Astrocyte of the spinal cord (primary cell): ENCODE data around the gene RFT1.

Experiments used
- DNase-seq: peaks from one replicate; pipeline ENCODE4 v3.0.0; 2011; ENCODE audit warnings: low read depth, low spot score
- H3K4me3 ChIP-seq: 2 replicates; pipeline ENCODE4 v1.5.1; 2011; ENCODE audit warnings: low read depth, mild to moderate bottlenecking, low read length, moderate library complexity
- in situ Hi-C: cut with HindIII; loops from 2 replicates; pipeline ENCODE4 v1.10.0; 2017; ENCODE audit warnings: low sequenced_read_pairs
- TF ChIP-seq, protein P1 (sequence below): IDR thresholded peaks from 2 replicates; pipeline ENCODE4 v1.5.1; 2012; ENCODE audit warnings: low read depth, mild to moderate bottlenecking, low read length, inconsistent platforms

RFT1 gene

DNA sequence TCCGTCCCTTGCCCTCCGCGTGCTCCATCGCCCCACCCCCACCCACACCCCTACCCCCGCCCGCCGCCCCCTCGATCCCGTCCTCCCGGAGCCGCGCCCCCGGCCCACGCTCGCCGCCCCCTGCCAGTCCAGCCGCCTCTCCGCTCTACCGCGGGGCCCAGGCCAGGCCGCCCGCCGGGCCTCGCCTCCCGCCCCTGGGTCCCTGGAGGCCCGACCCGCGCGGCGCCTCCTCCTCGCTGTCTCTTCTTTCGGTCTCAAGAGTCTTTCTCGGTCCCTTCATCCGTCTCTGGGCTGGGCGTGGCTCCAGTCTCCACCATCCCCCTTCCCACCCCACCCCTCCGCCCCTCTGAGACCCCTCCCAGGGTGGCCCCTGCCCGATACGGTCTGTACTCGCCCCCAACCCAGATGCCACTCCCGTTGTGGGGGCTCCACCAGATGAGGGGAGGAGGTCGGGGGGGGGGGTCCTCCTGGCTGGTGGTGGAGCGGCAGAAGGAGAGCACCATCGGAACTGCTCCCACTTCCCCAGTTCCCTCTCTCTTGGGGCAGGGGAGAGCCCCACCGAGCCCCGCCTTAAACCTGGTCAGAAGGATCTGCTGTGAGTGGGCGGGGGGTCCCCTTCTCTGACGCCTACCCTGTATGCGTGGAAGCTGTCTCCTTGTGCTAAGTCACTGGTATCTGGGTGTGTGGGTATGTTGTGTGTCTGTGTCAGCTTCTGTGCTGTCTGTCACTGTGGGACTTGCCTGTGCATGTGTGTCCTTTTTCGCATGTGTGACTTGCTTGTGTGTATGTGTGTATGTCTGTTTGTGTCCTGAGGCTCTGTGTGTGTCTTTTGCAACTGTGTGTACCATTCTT, 31.8 kb upstream of the RFT1 start:
- in situ Hi-C loops: no loop called here
- H3K4me3 ChIP-seq: peak overlapping the region; percentile 80
- TF ChIP-seq, protein P1, sequence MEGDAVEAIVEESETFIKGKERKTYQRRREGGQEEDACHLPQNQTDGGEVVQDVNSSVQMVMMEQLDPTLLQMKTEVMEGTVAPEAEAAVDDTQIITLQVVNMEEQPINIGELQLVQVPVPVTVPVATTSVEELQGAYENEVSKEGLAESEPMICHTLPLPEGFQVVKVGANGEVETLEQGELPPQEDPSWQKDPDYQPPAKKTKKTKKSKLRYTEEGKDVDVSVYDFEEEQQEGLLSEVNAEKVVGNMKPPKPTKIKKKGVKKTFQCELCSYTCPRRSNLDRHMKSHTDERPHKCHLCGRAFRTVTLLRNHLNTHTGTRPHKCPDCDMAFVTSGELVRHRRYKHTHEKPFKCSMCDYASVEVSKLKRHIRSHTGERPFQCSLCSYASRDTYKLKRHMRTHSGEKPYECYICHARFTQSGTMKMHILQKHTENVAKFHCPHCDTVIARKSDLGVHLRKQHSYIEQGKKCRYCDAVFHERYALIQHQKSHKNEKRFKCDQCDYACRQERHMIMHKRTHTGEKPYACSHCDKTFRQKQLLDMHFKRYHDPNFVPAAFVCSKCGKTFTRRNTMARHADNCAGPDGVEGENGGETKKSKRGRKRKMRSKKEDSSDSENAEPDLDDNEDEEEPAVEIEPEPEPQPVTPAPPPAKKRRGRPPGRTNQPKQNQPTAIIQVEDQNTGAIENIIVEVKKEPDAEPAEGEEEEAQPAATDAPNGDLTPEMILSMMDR: no peak
- peak; percentile 11 for DNase-seq

DNA sequence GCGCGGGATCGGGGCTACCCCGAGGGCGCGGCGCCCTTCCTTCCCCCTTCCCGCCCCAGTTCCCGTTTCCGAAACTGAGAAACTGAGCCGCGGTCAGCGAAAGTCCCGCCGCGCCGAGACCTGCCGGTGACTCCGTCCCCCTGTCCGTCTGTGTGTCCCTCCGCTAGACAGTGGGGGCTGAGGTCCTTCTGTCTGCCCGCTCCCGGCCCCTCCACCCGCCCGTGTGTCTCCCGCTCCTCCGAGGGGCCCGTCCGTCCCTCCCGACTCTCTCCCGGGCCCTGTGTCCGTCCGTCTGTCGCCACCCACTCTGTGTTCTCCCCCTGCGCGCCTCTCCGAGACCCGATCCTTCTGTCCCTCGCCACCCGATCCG, 31.2 kb upstream of the RFT1 start:
- TF ChIP-seq, protein P1: no peak
- DNase-seq: no peak
- H3K4me3 ChIP-seq: peak overlapping the region; percentile 80
- in situ Hi-C loops: no loop called here

DNA sequence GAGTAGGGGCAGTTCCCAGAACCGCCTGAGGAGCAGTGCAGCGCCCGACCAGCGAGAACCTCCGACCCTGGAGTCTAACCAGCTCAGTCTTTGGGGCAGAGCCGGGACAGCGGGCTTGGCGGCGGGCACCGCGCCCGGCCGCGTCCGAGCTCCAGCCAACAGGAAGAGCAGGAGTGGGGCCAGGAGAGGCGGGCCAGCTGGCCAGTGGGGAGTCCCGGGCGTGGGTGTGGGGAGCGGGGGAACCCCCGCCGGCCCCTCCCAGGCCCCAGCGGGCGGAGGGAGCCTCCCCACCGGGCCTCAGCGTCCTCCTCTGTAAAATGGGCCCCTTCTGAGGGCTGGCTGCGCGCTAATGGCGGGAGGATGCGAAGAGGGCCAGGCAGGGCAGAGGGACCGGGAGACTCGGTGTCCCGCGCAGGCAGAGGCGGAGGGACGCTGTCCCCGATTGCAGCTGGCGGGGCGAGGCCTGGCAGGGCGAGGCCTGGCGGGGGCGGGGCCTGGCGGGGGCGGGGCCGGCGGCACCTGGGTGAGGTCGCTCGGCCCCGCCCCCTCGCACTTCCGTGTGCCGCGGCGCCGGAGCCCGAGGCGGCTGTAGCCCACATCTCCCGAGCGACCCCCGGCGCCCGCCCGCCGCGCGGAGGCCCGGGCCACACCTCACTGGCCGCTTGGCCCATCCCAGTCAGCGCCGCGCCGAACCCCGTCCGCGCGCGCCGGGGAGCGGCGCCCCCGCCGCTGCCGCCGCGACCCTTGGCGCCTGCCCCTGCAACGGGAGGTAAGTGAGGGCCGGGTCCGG, 30.6 kb upstream of the RFT1 start, which contains the start of gene PRKCD:
Gene PRKCD, plus strand, starts transcription at position 550 of the 790 bp plus-strand sequence. CDS start 17,214 bp downstream, outside the sequence.
- in situ Hi-C loops: no loop called here
- DNase-seq: peak; percentile 86
- peak within 1 kb of the TSS; percentile 80 for H3K4me3 ChIP-seq
- TF ChIP-seq, protein P1: no peak

DNA sequence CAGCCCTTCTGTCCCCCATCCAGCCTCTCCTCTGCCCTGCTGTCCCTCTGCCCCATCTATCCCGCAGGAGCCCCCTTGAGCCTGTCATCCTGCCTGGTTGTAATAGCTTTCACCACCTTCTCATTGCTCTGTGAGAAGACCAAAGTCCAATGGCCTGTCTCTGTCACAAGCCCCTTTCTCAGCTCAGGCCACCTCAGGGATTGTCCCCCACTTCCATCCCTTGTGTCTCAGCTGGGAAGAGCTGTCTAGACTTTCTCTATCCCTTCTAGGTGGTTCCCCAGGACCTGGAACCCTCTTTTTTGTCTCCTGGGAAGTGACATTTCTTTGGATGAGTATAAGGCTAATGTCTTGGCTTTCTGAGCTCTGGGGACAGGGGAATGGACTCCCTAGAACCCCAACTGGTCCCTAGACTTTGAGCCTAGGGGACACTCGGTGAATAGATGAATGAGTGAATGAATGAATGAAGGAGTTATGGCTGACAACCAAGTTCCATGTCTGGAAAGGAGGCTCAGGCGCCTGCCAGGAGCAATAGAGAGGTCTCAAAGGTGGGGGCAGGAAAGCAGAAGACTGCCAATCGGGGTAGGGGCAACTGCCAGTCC, 29.9 kb upstream of the RFT1 start:
- TF ChIP-seq, protein P1: peak; percentile 43
- in situ Hi-C loops: no loop called here

DNA sequence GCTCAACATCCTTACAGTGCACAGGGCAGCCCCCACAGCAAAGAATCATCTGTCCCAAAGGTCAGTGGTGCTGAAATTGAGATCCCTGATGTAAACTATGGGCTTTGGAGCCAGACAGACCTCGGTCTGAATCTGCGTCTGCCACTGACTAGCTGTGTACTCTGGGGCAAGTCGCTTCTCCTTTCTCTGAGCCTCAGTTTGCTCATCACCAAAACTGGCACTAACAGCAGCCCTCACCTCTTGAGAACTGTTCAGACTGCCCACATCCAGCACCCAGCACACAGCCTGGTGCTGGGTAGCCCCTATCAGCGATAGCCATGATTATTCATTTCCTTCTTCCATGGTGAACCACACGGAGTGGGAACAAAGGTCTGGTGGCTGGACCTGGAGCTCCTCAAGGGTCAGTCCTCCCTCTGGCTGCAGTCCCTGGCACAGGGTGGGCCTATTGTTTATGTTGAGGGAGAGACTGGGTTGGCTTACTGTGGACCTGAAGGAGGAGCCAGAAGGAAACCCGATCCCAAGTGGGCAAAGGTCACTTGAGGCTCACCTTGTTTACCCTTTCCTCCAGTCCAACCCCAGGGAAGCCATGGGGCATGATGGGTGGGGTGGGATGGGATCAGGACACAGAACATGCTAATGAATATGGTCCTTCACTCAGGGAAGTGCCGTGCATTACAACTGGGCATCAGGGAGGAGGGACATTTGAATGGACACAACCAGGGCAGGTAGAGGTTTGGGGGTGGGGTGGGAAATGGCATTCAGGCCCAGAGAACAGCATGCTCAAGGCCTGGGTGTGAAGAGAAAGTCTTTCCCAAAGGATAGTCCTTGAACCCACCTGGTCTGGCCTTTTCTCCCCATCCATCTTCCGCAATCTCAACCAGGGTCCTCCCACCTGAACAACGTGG, 29.2 kb upstream of the RFT1 start:
- TF ChIP-seq, protein P1: no peak
- in situ Hi-C loops: no loop called here
- H3K4me3 ChIP-seq: no peak overlapping the region
- DNase-seq: no peak

More for the DNA sequence above, 29.9 kb upstream of the RFT1 start:
- peak overlapping the region; percentile 80 for H3K4me3 ChIP-seq
- DNase-seq: no peak
